GM21381 (cell line): Measurements from ENCODE around the gene TBCA.
A peak's percentile ranks its signal among the peaks of the same experiment; 100 is the strongest.

Experiments
- ATAC-seq: cut with Tn5 transposase; IDR thresholded peaks from one replicate; pipeline ENCODE4 v1.9.1; 2021; ENCODE audit warnings: mild to moderate bottlenecking, moderate library complexity; ENCODE audit not compliant: unreplicated experiment

TBCA gene

GRCh38 chr5:77775790-77776553, at the start of gene TBCA:
TSS of gene TBCA (minus strand) at chr5:77776339. CDS start at chr5:77776257, 82 bp downstream.
- peak; percentile 86 for ATAC-seq

DNA sequence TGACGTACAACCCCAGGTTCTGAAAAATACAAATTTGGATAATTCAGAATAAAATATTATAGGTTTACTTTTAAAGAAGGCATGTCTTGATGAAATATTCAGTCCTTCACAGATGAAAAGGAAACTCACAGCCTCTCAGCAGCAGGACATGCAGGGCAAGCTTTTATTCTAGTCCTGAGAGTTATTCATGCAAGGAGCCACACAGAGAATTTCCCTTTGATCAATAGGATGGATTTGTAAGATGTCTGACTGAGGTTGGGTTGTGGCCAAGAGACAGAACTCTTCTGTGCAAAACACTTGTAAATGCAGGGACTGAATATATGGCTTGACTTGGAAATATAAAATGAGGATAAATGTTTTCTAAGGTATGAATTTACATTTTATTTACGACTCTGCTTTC, 48.8 kb upstream of the TBCA start:
- ATAC-seq = no peak

- no peak for ATAC-seq
Measured at GRCh38 chr5:77816686-77817085, 40.5 kb upstream of the TBCA start.

GRCh38 chr5:77812926-77813589, 36.9 kb upstream of the TBCA start:
- ATAC-seq = no peak

GRCh38 chr5:77806213-77806843, 30.2 kb upstream of the TBCA start:
- no peak for ATAC-seq

- no peak for ATAC-seq
Measured at GRCh38 chr5:77798456-77798855, 22.3 kb upstream of the TBCA start.

DNA sequence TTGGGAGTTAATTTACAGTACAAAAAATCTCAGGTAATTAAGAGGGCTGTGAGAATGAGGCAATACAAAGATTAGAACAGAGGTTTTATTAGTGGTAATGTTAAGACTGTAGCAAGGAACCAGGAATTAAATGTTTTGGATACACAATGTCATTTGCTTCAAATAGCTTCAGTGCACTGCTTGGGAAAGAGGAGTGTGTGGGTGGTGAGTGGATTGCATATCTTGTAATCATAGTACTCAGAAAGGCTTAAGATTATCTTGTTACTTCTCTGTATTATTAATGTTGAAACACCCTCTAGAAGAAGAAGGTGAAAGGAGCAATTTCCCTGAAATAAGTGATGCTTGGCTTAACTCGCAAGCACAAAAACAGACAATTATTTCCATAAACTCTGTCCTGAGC, 21.0 kb upstream of the TBCA start:
- no peak for ATAC-seq

- no peak for ATAC-seq
Measured at GRCh38 chr5:77795846-77796245, 19.7 kb upstream of the TBCA start.

GRCh38 chr5:77795268-77795667, 19.1 kb upstream of the TBCA start:
- no peak for ATAC-seq

DNA sequence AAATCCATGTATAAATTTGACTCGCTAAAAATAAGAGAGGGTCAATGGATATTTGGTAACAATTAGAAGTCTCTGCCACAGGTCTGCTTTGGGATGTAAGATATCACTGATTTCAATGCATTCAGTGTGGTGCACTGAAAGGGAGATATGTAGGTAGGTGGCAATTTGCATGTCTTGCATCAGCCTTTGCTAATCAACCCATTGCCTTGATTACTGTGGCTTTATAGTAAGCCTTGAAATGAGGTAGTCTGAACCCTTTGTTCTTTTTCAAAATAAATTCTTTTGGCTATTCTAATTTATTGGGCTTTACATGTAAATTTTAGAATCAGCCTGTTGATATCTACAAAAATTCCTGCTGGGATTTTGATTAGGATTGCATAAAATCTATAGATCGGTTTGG, 15.8 kb upstream of the TBCA start:
- no peak for ATAC-seq

- ATAC-seq = no peak
Measured at GRCh38 chr5:77791356-77791755, 15.2 kb upstream of the TBCA start.

- ATAC-seq = no peak
Measured at GRCh38 chr5:77785229-77785628, 9.1 kb upstream of the TBCA start.

DNA sequence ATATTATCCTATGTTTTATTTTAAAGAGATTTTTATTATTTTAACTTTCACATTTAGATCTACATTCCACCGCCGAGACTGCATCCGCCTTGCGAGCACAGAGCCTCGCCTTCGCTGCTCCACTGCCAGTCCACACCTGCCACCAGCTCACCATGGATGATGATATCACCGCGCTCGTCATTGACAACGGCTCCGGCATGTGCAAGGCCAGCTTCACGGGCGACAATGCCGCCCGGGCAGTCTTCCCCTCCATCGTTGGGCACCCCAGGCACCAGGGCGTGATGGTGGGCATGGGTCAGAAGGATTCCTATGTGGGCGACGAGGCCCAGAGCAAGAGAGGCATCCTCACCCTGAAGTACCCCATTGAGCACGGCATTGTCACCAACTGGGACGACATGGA, 8.6 kb upstream of the TBCA start:
- ATAC-seq = no peak

DNA sequence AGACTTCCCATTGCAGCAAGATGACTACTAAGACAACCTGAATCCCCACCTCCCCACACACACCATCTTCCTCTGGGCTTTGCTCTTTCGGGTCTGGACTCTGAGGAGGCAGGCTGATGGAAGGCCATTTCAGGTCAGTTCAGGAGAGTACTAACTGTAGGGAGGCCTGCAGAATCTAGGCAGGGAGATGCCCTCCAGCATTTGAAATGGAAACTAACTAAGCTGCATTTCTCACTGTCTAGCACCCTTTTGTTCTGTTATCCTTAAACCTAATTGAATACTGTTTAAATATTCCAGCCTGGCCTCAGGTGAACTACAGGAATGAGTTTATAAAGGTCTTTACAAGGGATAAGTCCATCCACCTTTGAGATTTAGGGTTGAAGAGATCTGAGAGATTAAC, 4.9 kb upstream of the TBCA start:
- ATAC-seq = no peak

GRCh38 chr5:77778881-77779438, 2.8 kb upstream of the TBCA start:
- ATAC-seq = no peak

GRCh38 chr5:77778398-77778797, 2.3 kb upstream of the TBCA start:
- no peak for ATAC-seq

GRCh38 chr5:77777911-77778310, 1.8 kb upstream of the TBCA start:
- ATAC-seq = no peak

- ATAC-seq = no peak
Measured at GRCh38 chr5:77777281-77777892, 1.2 kb upstream of the TBCA start.

DNA sequence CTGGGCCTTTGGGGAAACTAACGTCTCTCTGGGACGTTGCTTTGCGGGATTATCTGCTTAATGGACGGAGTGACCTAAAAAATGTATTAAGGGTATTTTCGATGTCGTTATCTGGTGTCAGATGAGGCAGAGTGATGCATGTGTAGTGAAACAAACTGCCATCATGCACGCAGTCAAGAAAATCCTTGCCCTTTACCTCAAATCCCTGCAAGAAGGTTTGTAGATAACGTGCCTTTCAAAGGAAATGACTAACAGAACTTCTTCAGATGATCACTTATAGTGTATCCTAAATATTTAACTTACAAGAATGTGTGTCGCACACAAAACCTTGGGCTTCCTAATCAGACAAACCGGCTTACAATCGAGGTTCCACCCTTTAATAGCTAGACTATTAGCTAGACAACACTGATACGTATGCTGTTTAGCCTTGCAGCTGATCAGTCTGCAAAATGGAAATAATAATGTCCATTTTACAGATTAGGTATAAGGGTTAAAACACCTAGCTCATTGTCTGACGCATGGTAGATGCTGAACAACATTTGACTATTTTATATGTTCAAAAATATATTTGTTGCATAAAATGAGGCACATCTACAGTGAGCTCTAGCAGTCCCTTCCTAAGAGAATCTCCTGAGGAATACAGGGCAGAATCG, 541 bp upstream of the TBCA start:
- ATAC-seq = no peak

- no peak for ATAC-seq
Measured at GRCh38 chr5:77774981-77775789, 954 bp downstream of the TBCA start.
